ENCODE measurements around the gene TNKS1BP1.

- TF ChIP-seq CTCF (IDR thresholded peaks at IDR 0.05): no peak
- no peak for TF ChIP-seq EZH2 (IDR thresholded peaks at IDR 0.05)
Observed at GRCh38 chr11:57306161-57306876, 18.4 kb downstream of the TNKS1BP1 start.
